Stomach (tissue), 4 donors: ENCODE data around the gene ABCC8.

Source experiments
- POLR2A ChIP-seq, 4 donors: fragments of 450-650 bp; IDR thresholded peaks; one replicate each; pipeline ENCODE4 v1.6.1; 2016; ENCODE audit warnings: antibody characterized with exemption in 4 of 4, control low read depth in 2 of 4, mild to moderate bottlenecking in 1 of 4, moderate library complexity in 1 of 4
- POLR2AphosphoS5 ChIP-seq, 3 donors: sonication (generic); formaldehyde crosslinking; IDR thresholded peaks; one replicate each; pipeline ENCODE4 v1.6.1; 2016; ENCODE audit warnings: antibody characterized with exemption in 3 of 3
- TF ChIP-seq, protein P1 (sequence below), 7 experiments: fragments of 450-650 bp in 4 of 7; fragments of 200-600 bp in 3 of 7; sonication (generic) in 3 of 7; IDR thresholded peaks; one replicate each; pipeline ENCODE4 v1.5.1; 2016 to 2019; ENCODE audit warnings: antibody characterized with exemption in 7 of 7, control low read depth in 2 of 7, mild to moderate bottlenecking in 1 of 7

DNA sequence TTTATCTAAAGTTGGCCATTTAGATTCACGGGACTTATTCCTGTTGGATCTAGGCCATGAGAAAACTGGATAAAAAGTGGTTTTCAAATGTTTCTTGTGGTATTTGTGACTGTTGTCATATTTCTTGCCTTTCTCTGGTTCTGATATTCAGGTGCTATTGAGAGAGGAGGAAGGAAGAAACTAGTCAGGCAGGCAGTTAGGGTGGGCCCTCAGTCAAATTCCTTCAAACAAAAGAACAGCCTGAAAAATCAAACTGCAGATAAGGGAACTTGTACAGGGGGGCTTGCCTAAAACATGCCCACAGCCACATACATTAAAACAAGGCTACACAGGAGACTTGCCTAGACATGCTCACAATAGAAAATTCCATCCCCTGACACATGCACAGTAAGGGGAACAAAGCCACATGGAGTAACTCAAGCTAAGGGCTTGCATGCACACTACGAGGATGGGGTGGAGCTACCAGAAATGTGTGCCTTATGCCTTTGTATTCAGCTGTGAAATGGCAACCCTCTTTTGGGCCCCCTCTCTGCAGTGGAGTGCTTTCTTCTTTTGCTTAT lies 106.9 kb downstream of the ABCC8 start:
- TF ChIP-seq, protein P1, sequence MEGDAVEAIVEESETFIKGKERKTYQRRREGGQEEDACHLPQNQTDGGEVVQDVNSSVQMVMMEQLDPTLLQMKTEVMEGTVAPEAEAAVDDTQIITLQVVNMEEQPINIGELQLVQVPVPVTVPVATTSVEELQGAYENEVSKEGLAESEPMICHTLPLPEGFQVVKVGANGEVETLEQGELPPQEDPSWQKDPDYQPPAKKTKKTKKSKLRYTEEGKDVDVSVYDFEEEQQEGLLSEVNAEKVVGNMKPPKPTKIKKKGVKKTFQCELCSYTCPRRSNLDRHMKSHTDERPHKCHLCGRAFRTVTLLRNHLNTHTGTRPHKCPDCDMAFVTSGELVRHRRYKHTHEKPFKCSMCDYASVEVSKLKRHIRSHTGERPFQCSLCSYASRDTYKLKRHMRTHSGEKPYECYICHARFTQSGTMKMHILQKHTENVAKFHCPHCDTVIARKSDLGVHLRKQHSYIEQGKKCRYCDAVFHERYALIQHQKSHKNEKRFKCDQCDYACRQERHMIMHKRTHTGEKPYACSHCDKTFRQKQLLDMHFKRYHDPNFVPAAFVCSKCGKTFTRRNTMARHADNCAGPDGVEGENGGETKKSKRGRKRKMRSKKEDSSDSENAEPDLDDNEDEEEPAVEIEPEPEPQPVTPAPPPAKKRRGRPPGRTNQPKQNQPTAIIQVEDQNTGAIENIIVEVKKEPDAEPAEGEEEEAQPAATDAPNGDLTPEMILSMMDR (IDR thresholded peaks at IDR 0.05), result no peak
- no peak for TF ChIP-seq POLR2A (IDR thresholded peaks at IDR 0.05)
- TF ChIP-seq POLR2AphosphoS5 (IDR thresholded peaks at IDR 0.05), result no peak
